Neuronal stem cell (in vitro differentiated cells): ENCODE results near the gene LIPA.
A peak's percentile ranks its signal among the peaks of the same experiment; 100 is the strongest.

Source experiments
- DNase-seq: peaks from one replicate; pipeline ENCODE4 v3.0.0-alpha.2; 2013; ENCODE audit warnings: low spot score
- H2AFZ ChIP-seq: one replicate; pipeline ENCODE4 v1.6.1; 2013; ENCODE audit warnings: mild to moderate bottlenecking, low read length, inconsistent platforms
- H2AK5ac ChIP-seq: 2 replicates; pipeline ENCODE4 v1.6.1; 2013; ENCODE audit warnings: low read depth, mild to moderate bottlenecking, inconsistent platforms, low read length, moderate library complexity, mixed read lengths
- H2BK120ac ChIP-seq: 2 replicates; pipeline ENCODE4 v1.6.1; 2013; ENCODE audit warnings: low read depth, mild to moderate bottlenecking, inconsistent platforms, low read length, moderate library complexity, mixed read lengths
- H2BK12ac ChIP-seq: one replicate; pipeline ENCODE4 v1.6.1; 2013; ENCODE audit warnings: low read length, inconsistent platforms
- H2BK15ac ChIP-seq: 2 replicates; pipeline ENCODE4 v1.6.1; 2013; ENCODE audit warnings: mild to moderate bottlenecking, low read length, inconsistent platforms, mixed read lengths
- H2BK5ac ChIP-seq: one replicate; pipeline ENCODE4 v1.6.1; 2013; ENCODE audit warnings: inconsistent platforms, mild to moderate bottlenecking, low read length, moderate library complexity
- H3K14ac ChIP-seq: one replicate; pipeline ENCODE4 v1.6.1; 2013; ENCODE audit warnings: low read length, inconsistent platforms
- H3K18ac ChIP-seq: 2 replicates; pipeline ENCODE4 v1.6.1; 2013; ENCODE audit warnings: low read length, inconsistent platforms
- H3K23ac ChIP-seq: 2 replicates; pipeline ENCODE4 v1.6.1; 2013; ENCODE audit warnings: low read depth, mild to moderate bottlenecking, mixed read lengths, low read length, inconsistent platforms; ENCODE audit not compliant: poor library complexity
- H3K27ac ChIP-seq: replicated peaks from 3 replicates; pipeline ENCODE4 v1.5.1; 2013; ENCODE audit warnings: low read length, inconsistent platforms
- H3K27me3 ChIP-seq, 3 experiments: 2 replicates each; pipeline ENCODE4 v1.6.1; 2013; ENCODE audit warnings: low read length in 3 of 3, mild to moderate bottlenecking in 2 of 3, inconsistent platforms in 1 of 3, low read depth in 1 of 3, mixed read lengths in 1 of 3, moderate library complexity in 1 of 3; ENCODE audit not compliant: control insufficient read depth in 3 of 3, insufficient read depth in 3 of 3
- H3K36me3 ChIP-seq, 2 donors: replicated peaks in 1 of 2; 2 replicates each; pipeline ENCODE4 v1.6.1; 2013; ENCODE audit warnings: low read length in 2 of 2; ENCODE audit not compliant: control insufficient read depth in 2 of 2, insufficient read depth in 2 of 2
- H3K4ac ChIP-seq: 2 replicates; pipeline ENCODE4 v1.6.1; 2013; ENCODE audit warnings: inconsistent platforms, mild to moderate bottlenecking, low read length, moderate library complexity
- H3K4me1 ChIP-seq, 2 donors: 1 replicate in 1 of 2; 2 replicates in 1 of 2; pipeline ENCODE4 v1.6.1; 2013; ENCODE audit warnings: low read length in 2 of 2, low read depth in 1 of 2; ENCODE audit not compliant: control insufficient read depth in 2 of 2, insufficient read depth in 1 of 2
- H3K4me2 ChIP-seq: one replicate; pipeline ENCODE4 v1.6.1; 2013; ENCODE audit warnings: mild to moderate bottlenecking, low read length, inconsistent platforms; ENCODE audit not compliant: insufficient read depth, poor library complexity, severe bottlenecking
- H3K4me3 ChIP-seq, 2 donors: 2 replicates each; pipeline ENCODE4 v1.5.1; 2013; ENCODE audit warnings: low read length in 2 of 2, mild to moderate bottlenecking in 2 of 2, inconsistent platforms in 1 of 2, moderate library complexity in 1 of 2
- H3K79me1 ChIP-seq: one replicate; pipeline ENCODE4 v1.6.1; 2013; ENCODE audit warnings: low read depth, mild to moderate bottlenecking, inconsistent platforms, low read length, moderate library complexity
- H3K9ac ChIP-seq: one replicate; pipeline ENCODE4 v1.6.1; 2013; ENCODE audit warnings: mild to moderate bottlenecking, low read depth, low read length, inconsistent platforms; ENCODE audit not compliant: poor library complexity
- H3K9me3 ChIP-seq, 2 donors: replicated peaks in 1 of 2; 2 replicates each; pipeline versions ENCODE3 to v1.6.1; 2013; ENCODE audit warnings: low read length in 2 of 2, mild to moderate bottlenecking in 2 of 2, inconsistent platforms in 1 of 2, low read depth in 1 of 2, mixed read lengths in 1 of 2, moderate library complexity in 1 of 2; ENCODE audit not compliant: control insufficient read depth in 2 of 2, insufficient read depth in 1 of 2
- H4K8ac ChIP-seq: one replicate; pipeline ENCODE4 v1.6.1; 2013; ENCODE audit warnings: low read depth, mild to moderate bottlenecking, inconsistent platforms, low read length, moderate library complexity
- H4K91ac ChIP-seq: one replicate; pipeline ENCODE4 v1.6.1; 2013; ENCODE audit warnings: low read length, low read depth, mild to moderate bottlenecking, inconsistent platforms; ENCODE audit not compliant: poor library complexity
- WGBS, 2 donors: extraction: QIAGEN DNeasy Blood & Tissue Kit; methylation state at CpG; one replicate each; pipeline ENCODE4 v1.1.7; 2013; ENCODE audit warnings: missing lambda C conversion rate in 2 of 2, mixed read lengths in 1 of 2; ENCODE audit not compliant: insufficient read length in 2 of 2, insufficient replicate concordance in 1 of 2; ENCODE audit errors: extremely low coverage in 2 of 2; 5-methylcytosine and 5-hydroxymethylcytosine counted together

LIPA gene

DNA sequence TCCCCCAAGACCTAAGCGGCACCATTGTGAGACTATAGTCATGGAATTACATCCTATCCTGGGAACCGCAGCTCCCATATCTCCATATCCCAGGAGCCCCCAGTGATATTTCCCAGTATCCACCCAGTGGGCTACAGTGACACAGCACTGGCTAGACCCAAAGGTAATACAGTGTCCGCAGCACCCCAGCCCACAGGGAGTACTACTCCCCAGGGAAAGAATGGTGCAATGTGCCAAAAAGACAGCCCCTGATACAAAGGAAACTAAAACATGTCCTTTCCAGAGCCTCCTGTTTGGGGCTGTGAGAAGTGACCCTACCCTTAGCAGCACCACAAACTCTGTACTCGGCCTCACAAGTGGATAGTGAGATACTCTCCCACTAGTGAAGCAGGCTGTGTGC lies 45.8 kb upstream of the LIPA start:
- H3K23ac ChIP-seq = peak overlapping the region; percentile 46
- peak overlapping the region; percentile 38 for H4K91ac ChIP-seq
- no peaks in the 10 kb centered on the region for H3K79me1 ChIP-seq
- H2AFZ ChIP-seq = no peak overlapping the region
- H2BK5ac ChIP-seq = no peak overlapping the region
- H3K14ac ChIP-seq = peak overlapping the region; percentile 49
- DNase-seq = no peak
- H3K9ac ChIP-seq = no peak overlapping the region
- H3K4me2 ChIP-seq = no peak overlapping the region
- no peak overlapping the region for H2AK5ac ChIP-seq
- H3K27ac ChIP-seq = no peak overlapping the region
- H2BK15ac ChIP-seq = no peak overlapping the region
- peaks cover 0 to 2% of the 10 kb centered on the region in 2 donors for H3K36me3 ChIP-seq
- H3K27me3 ChIP-seq = no peaks in the 10 kb centered on the region
- no CpG with 5 or more reads among the region's 4 CpGs for WGBS, 2 donors
- H2BK120ac ChIP-seq = no peak overlapping the region
- no peak overlapping the region for H3K4me3 ChIP-seq
- H3K4ac ChIP-seq = no peak overlapping the region
- H3K18ac ChIP-seq = no peak overlapping the region
- H3K4me1 ChIP-seq = peaks cover 0 to 8% of the 10 kb centered on the region in 2 donors
- no peak overlapping the region for H2BK12ac ChIP-seq
- peak overlapping the region; percentile 56 for H4K8ac ChIP-seq
- peaks cover 0 to 2% of the 10 kb centered on the region in 2 donors for H3K9me3 ChIP-seq

GRCh38 chr10:89296220-89296648 lies 44.7 kb upstream of the LIPA start:
- no peak overlapping the region for H3K27ac ChIP-seq

GRCh38 chr10:89295597-89295996 lies 44.0 kb upstream of the LIPA start:
- H3K27me3 ChIP-seq = no peaks in the 10 kb centered on the region
- H4K8ac ChIP-seq = no peak overlapping the region
- no peak overlapping the region for H2BK15ac ChIP-seq
- no peaks in the 10 kb centered on the region for H3K36me3 ChIP-seq
- no peak overlapping the region for H2AK5ac ChIP-seq
- no peak overlapping the region for H4K91ac ChIP-seq
- H3K27ac ChIP-seq = no peak overlapping the region
- H2BK5ac ChIP-seq = no peak overlapping the region
- H3K23ac ChIP-seq = no peak overlapping the region
- no peak overlapping the region for H2AFZ ChIP-seq
- no peak overlapping the region for H3K4me3 ChIP-seq
- no peak for DNase-seq
- no peak overlapping the region for H3K4me2 ChIP-seq
- H2BK120ac ChIP-seq = no peak overlapping the region
- H3K18ac ChIP-seq = no peak overlapping the region
- no peak overlapping the region for H3K14ac ChIP-seq
- H3K9me3 ChIP-seq = peaks cover 0 to 2% of the 10 kb centered on the region in 2 donors
- H3K79me1 ChIP-seq = no peaks in the 10 kb centered on the region
- H3K4me1 ChIP-seq = no peaks in the 10 kb centered on the region
- no peak overlapping the region for H2BK12ac ChIP-seq
- no peak overlapping the region for H3K4ac ChIP-seq
- WGBS, 2 donors = no CpG with 5 or more reads among the region's 1 CpG
- no peak overlapping the region for H3K9ac ChIP-seq

More at GRCh38 chr10:89296220-89296648, 44.7 kb upstream of the LIPA start:
- H3K9me3 ChIP-seq = peaks cover 0 to 2% of the 10 kb centered on the region in 2 donors
- H3K9ac ChIP-seq = no peak overlapping the region
- H3K4me3 ChIP-seq = no peak overlapping the region
- no peak overlapping the region for H3K14ac ChIP-seq
- no CpG with 5 or more reads among the region's 5 CpGs for WGBS, 2 donors
- no peak overlapping the region for H2AK5ac ChIP-seq
- no peak overlapping the region for H3K23ac ChIP-seq
- no peaks in the 10 kb centered on the region for H3K79me1 ChIP-seq
- H3K4ac ChIP-seq = no peak overlapping the region
- no peak overlapping the region for H2BK120ac ChIP-seq
- no peaks in the 10 kb centered on the region for H3K27me3 ChIP-seq
- no peak overlapping the region for H4K91ac ChIP-seq
- no peak overlapping the region for H3K4me2 ChIP-seq
- H2BK12ac ChIP-seq = no peak overlapping the region
- H2AFZ ChIP-seq = no peak overlapping the region
- peaks cover 0 to 2% of the 10 kb centered on the region in 2 donors for H3K4me1 ChIP-seq
- no peak overlapping the region for H4K8ac ChIP-seq
- no peak overlapping the region for H3K18ac ChIP-seq
- H2BK5ac ChIP-seq = no peak overlapping the region
- no peak overlapping the region for H2BK15ac ChIP-seq
- peaks cover 0 to 2% of the 10 kb centered on the region in 2 donors for H3K36me3 ChIP-seq
- no peak for DNase-seq

GRCh38 chr10:89294721-89295239 lies 43.2 kb upstream of the LIPA start:
- no peak overlapping the region for H3K14ac ChIP-seq
- H3K36me3 ChIP-seq = no peaks in the 10 kb centered on the region
- no peaks in the 10 kb centered on the region for H3K9me3 ChIP-seq
- no peak overlapping the region for H2BK120ac ChIP-seq
- no peak overlapping the region for H3K27ac ChIP-seq
- no peak overlapping the region for H3K4me3 ChIP-seq
- H3K9ac ChIP-seq = no peak overlapping the region
- H3K4me1 ChIP-seq = no peaks in the 10 kb centered on the region
- H3K4me2 ChIP-seq = no peak overlapping the region
- no peak overlapping the region for H3K18ac ChIP-seq
- H4K91ac ChIP-seq = no peak overlapping the region
- H4K8ac ChIP-seq = no peak overlapping the region
- H2BK5ac ChIP-seq = no peak overlapping the region
- H3K4ac ChIP-seq = no peak overlapping the region
- no peak overlapping the region for H2BK12ac ChIP-seq
- H2BK15ac ChIP-seq = no peak overlapping the region
- H3K79me1 ChIP-seq = no peaks in the 10 kb centered on the region
- no CpG with 5 or more reads among the region's 3 CpGs for WGBS, 2 donors
- H2AFZ ChIP-seq = no peak overlapping the region
- H3K27me3 ChIP-seq = no peaks in the 10 kb centered on the region
- no peak overlapping the region for H3K23ac ChIP-seq
- H2AK5ac ChIP-seq = no peak overlapping the region
- no peak for DNase-seq
